ENCODE data around the gene CORO2B. TPM values are rescaled to one million over a fixed set of nuclear protein-coding genes. Genes with fewer than 3 reads are reported as not detected.

The CORO2B gene
- total RNA-seq, 4 donors from 2014 or later, result 3.1 to 9.6 (median 8.6) TPM

GRCh38 chr15:68765602-68766368 lies 187.0 kb downstream of the CORO2B start:
- 77 to 81% methylated on average over 11 of the region's 11 CpGs for WGBS, 2 donors
- H3K36me3 ChIP-seq, result no peaks in the 10 kb centered on the region
- H3K9me3 ChIP-seq, result no peaks in the 10 kb centered on the region
- no peak overlapping the region for H3K27ac ChIP-seq
- no peak for DNase-seq
- intact Hi-C loops (cut with DNase I), result no loop called here
- H3K4me3 ChIP-seq (replicated peaks in 1 of 3), result no peak overlapping the region
- no peaks in the 10 kb centered on the region for H3K4me1 ChIP-seq
- TF ChIP-seq POLR2A (IDR thresholded peaks at IDR 0.05) (no peak), CTCF (IDR thresholded peaks at IDR 0.05) (no peak)
- no peaks in the 10 kb centered on the region for H3K27me3 ChIP-seq

- H3K4me3 ChIP-seq (replicated peaks in 1 of 3), result no peak overlapping the region
- TF ChIP-seq POLR2A (IDR thresholded peaks at IDR 0.05) (no peak), CTCF (IDR thresholded peaks at IDR 0.05) (no peak)
- intact Hi-C loops (cut with DNase I), result no loop called here
- no peaks in the 10 kb centered on the region for H3K9me3 ChIP-seq
- no peaks in the 10 kb centered on the region for H3K36me3 ChIP-seq
- no peak for DNase-seq
- no peaks in the 10 kb centered on the region for H3K27me3 ChIP-seq
- H3K27ac ChIP-seq, result no peak overlapping the region
- 70 to 73% methylated on average over 4 of the region's 4 CpGs for WGBS, 2 donors
- peaks cover 4 to 6% of the 10 kb centered on the region in 2 donors for H3K4me1 ChIP-seq
Measured at GRCh38 chr15:68767833-68768232, 189.0 kb downstream of the CORO2B start.

- no peak overlapping the region for H3K27ac ChIP-seq
- no peak for TF ChIP-seq POLR2A (IDR thresholded peaks at IDR 0.05)
- no peak for TF ChIP-seq CTCF (IDR thresholded peaks at IDR 0.05)
- intact Hi-C loops (cut with DNase I), result no loop called here
- 36% methylated on average over 2 of the region's 2 CpGs for WGBS, 2 donors
- DNase-seq, result no peak
- peaks cover 4 to 6% of the 10 kb centered on the region in 2 donors for H3K4me1 ChIP-seq
- no peaks in the 10 kb centered on the region for H3K36me3 ChIP-seq
- no peak overlapping the region for H3K4me3 ChIP-seq (replicated peaks in 1 of 3)
- no peaks in the 10 kb centered on the region for H3K9me3 ChIP-seq
- H3K27me3 ChIP-seq, result no peaks in the 10 kb centered on the region
Measured at GRCh38 chr15:68768321-68768720, 189.5 kb downstream of the CORO2B start.

- no peak for DNase-seq
- TF ChIP-seq CTCF (IDR thresholded peaks at IDR 0.05) (no peak), POLR2A (IDR thresholded peaks at IDR 0.05) (no peak)
- Histone ChIP-seq H3K36me3 (no peaks in the 10 kb centered on the region), H3K9me3 (no peaks in the 10 kb centered on the region), H3K4me3 (replicated peaks in 1 of 3) (no peak overlapping the region), H3K27me3 (no peaks in the 10 kb centered on the region), H3K4me1 (peaks cover 4 to 6% of the 10 kb centered on the region in 2 donors), H3K27ac (no peak overlapping the region)
- intact Hi-C loops (cut with DNase I), result loop anchor here (10.0 kb wide), 1 partner anchor 105 kb away; no protein-coding TSS in a partner anchor
- 100% methylated on average over 1 to 2 of the region's 2 CpGs for WGBS, 2 donors
Measured at GRCh38 chr15:68769702-68770101, 190.9 kb downstream of the CORO2B start.

GRCh38 chr15:68770216-68770615 lies 191.4 kb downstream of the CORO2B start:
- Histone ChIP-seq H3K27ac (no peak overlapping the region), H3K36me3 (no peaks in the 10 kb centered on the region), H3K4me3 (replicated peaks in 1 of 3) (no peak overlapping the region), H3K9me3 (no peaks in the 10 kb centered on the region), H3K4me1 (peaks cover 4 to 6% of the 10 kb centered on the region in 2 donors), H3K27me3 (no peaks in the 10 kb centered on the region)
- DNase-seq, result no peak
- TF ChIP-seq POLR2A (IDR thresholded peaks at IDR 0.05) (no peak), CTCF (IDR thresholded peaks at IDR 0.05) (no peak)
- intact Hi-C loops (cut with DNase I), result loop anchor here (10.0 kb wide), 1 partner anchor 105 kb away; no protein-coding TSS in a partner anchor

All from thyroid gland (tissue), 4 donors.